Natural killer cell (primary cell): ENCODE measurements around the gene LPO. TPM values are rescaled to one million over a fixed set of nuclear protein-coding genes. Genes with fewer than 3 reads are reported as not detected.

Experiments used
- ATAC-seq, 3 donors: fragments of 150-1000 bp in 2 of 3; fragments of 200-7000 bp in 1 of 3; cut with Tn5 transposase; 1 replicate in 1 of 3; 2 replicates in 2 of 3; pipeline ENCODE4 v1.10.0; 2021; ENCODE audit warnings: mild to moderate bottlenecking in 2 of 3, moderate library complexity in 2 of 3
- DNase-seq, 2 donors: peaks; one replicate each; pipeline versions ENCODE4 v3.0.0 to v3.0.0-alpha.2; 2013 to 2021; ENCODE audit warnings: mixed read lengths in 1 of 2
- H3K27ac ChIP-seq: one replicate; pipeline ENCODE4 v1.5.1; 2013; ENCODE audit warnings: mild to moderate bottlenecking, low read length
- H3K27me3 ChIP-seq: one replicate; pipeline ENCODE4 v1.6.1; 2013; ENCODE audit warnings: low read length; ENCODE audit not compliant: control insufficient read depth, insufficient read depth
- H3K36me3 ChIP-seq: one replicate; pipeline ENCODE4 v1.6.1; 2013; ENCODE audit warnings: low read length; ENCODE audit not compliant: control insufficient read depth, insufficient read depth
- H3K4me1 ChIP-seq: one replicate; pipeline ENCODE4 v1.6.1; 2013; ENCODE audit warnings: low read length; ENCODE audit not compliant: control insufficient read depth, insufficient read depth
- H3K4me3 ChIP-seq: one replicate; pipeline ENCODE4 v1.5.1; 2013; ENCODE audit warnings: low read length
- H3K9me3 ChIP-seq: one replicate; pipeline ENCODE4 v1.6.1; 2013; ENCODE audit warnings: low read length; ENCODE audit not compliant: control insufficient read depth, insufficient read depth
- H3K27ac Mint-ChIP-seq, 2 donors: one replicate each; pipeline ENCODE4 v1.8.0; 2022; ENCODE audit warnings: mild to moderate bottlenecking in 2 of 2, mixed read lengths in 2 of 2, moderate library complexity in 1 of 2
- H3K27me3 Mint-ChIP-seq, 2 donors: one replicate each; pipeline ENCODE4 v1.8.0; 2022; ENCODE audit warnings: low read depth in 2 of 2, mixed read lengths in 2 of 2
- H3K36me3 Mint-ChIP-seq: one replicate; pipeline ENCODE4 v1.8.0; 2022; ENCODE audit warnings: mixed read lengths
- H3K4me1 Mint-ChIP-seq, 2 donors: one replicate each; pipeline ENCODE4 v1.8.0; 2022; ENCODE audit warnings: mixed read lengths in 2 of 2
- H3K4me3 Mint-ChIP-seq: one replicate; pipeline ENCODE4 v1.8.0; 2022; ENCODE audit warnings: mild to moderate bottlenecking, moderate library complexity, mixed read lengths
- H3K9me3 Mint-ChIP-seq, 2 donors: one replicate each; pipeline ENCODE4 v1.8.0; 2022; ENCODE audit warnings: mixed read lengths in 2 of 2
- WGBS: methylation state at CpG from one replicate; pipeline ENCODE4 v1.1.7; 2013; ENCODE audit warnings: missing lambda C conversion rate; ENCODE audit not compliant: insufficient coverage; 5-methylcytosine and 5-hydroxymethylcytosine counted together
- intact Hi-C: fragments of 100-400 bp; cut with micrococcal nuclease; formaldehyde crosslinking; loops from one replicate; pipeline ENCODE4 v1.14.2; 2022
- total RNA-seq, 4 donors: library from RNA; stranded (reverse); fragments of 120-200 nt in 1 of 4; gene quantifications; one replicate each; pipeline versions ENCODE4 v1.2.3 to v1.2.4, GENCODE V29; 2013 to 2022
- TF ChIP-seq, protein P1 (sequence below): fragments of 200-600 bp; IDR thresholded peaks from one replicate; pipeline ENCODE4 v1.8.0; 2022; ENCODE audit warnings: antibody characterized with exemption

The LPO gene
- total RNA-seq, 3 donors from 2014 or later (not counting 1 experiment from before 2014, with no cell fraction given) = not detected

DNA sequence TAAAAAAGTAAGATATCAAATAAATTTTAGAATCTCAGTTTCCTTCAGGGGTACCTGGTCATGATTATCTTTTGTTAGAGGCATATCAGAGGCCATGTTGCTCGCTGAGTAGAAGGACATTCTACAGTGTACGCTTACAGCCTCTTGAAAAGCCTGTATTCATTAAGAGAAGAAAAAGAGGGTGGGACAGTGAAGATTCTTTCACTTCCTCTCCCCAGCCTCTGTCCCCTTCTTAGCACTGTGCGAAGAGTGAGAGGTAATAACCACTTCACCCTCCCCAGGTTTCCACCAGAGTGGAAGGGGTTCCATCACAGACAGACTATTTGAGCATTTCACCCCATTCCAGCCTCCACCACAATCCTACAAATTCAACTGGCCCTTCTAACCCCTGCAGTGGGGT is 4.8 kb upstream of the LPO start:
- Histone ChIP-seq H3K36me3 (no peaks in the 10 kb centered on the region), H3K4me3 (no peak overlapping the region), H3K9me3 (no peaks in the 10 kb centered on the region), H3K27me3 (no peaks in the 10 kb centered on the region), H3K4me1 (peaks cover 17% of the 10 kb centered on the region), H3K27ac (no peak overlapping the region)
- intact Hi-C loops = no loop called here
- ATAC-seq (no peak), DNase-seq (no peak)
- peaks cover 13 to 28% of the 10 kb centered on the region in 2 donors for H3K27me3 Mint-ChIP-seq
- H3K27ac Mint-ChIP-seq = no peak overlapping the region
- H3K4me1 Mint-ChIP-seq = no peaks in the 10 kb centered on the region
- H3K36me3 Mint-ChIP-seq = no peaks in the 10 kb centered on the region
- WGBS = 70% methylated on average over 2 of the region's 3 CpGs
- H3K4me3 Mint-ChIP-seq = no peak overlapping the region
- TF ChIP-seq, protein P1, sequence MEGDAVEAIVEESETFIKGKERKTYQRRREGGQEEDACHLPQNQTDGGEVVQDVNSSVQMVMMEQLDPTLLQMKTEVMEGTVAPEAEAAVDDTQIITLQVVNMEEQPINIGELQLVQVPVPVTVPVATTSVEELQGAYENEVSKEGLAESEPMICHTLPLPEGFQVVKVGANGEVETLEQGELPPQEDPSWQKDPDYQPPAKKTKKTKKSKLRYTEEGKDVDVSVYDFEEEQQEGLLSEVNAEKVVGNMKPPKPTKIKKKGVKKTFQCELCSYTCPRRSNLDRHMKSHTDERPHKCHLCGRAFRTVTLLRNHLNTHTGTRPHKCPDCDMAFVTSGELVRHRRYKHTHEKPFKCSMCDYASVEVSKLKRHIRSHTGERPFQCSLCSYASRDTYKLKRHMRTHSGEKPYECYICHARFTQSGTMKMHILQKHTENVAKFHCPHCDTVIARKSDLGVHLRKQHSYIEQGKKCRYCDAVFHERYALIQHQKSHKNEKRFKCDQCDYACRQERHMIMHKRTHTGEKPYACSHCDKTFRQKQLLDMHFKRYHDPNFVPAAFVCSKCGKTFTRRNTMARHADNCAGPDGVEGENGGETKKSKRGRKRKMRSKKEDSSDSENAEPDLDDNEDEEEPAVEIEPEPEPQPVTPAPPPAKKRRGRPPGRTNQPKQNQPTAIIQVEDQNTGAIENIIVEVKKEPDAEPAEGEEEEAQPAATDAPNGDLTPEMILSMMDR = no peak
- H3K9me3 Mint-ChIP-seq = no peaks in the 10 kb centered on the region

DNA sequence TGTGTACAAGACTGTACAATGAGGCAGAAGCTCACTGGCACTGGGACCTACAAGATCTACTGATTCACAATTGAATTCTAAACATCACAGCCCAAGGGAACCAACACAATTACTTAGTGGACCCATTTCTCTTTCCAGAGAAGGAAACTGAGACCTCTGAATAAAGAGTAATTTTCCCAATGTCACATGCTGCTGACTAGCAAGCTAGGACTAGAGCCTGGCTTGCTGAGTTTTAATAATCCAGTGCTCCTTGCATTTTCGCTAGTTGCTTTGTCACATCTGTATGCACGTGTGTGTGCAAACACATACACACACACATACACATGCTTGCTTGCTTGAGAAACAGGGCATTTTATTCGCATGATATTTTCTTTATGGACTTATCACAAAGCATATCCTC is 3.9 kb upstream of the LPO start:
- no peaks in the 10 kb centered on the region for H3K27me3 ChIP-seq
- no peaks in the 10 kb centered on the region for H3K36me3 ChIP-seq
- Mint-ChIP-seq H3K27ac (no peak overlapping the region), H3K4me1 (no peaks in the 10 kb centered on the region), H3K36me3 (no peaks in the 10 kb centered on the region), H3K9me3 (no peaks in the 10 kb centered on the region), H3K27me3 (peaks cover 13 to 38% of the 10 kb centered on the region in 2 donors), H3K4me3 (no peak overlapping the region)
- ATAC-seq (no peak), DNase-seq (no peak)
- intact Hi-C loops = no loop called here
- H3K9me3 ChIP-seq = no peaks in the 10 kb centered on the region
- no peak overlapping the region for H3K27ac ChIP-seq
- 71% methylated on average over 3 of the region's 3 CpGs for WGBS
- peaks cover 17% of the 10 kb centered on the region for H3K4me1 ChIP-seq
- H3K4me3 ChIP-seq = no peak overlapping the region
- TF ChIP-seq, protein P1 = no peak

DNA sequence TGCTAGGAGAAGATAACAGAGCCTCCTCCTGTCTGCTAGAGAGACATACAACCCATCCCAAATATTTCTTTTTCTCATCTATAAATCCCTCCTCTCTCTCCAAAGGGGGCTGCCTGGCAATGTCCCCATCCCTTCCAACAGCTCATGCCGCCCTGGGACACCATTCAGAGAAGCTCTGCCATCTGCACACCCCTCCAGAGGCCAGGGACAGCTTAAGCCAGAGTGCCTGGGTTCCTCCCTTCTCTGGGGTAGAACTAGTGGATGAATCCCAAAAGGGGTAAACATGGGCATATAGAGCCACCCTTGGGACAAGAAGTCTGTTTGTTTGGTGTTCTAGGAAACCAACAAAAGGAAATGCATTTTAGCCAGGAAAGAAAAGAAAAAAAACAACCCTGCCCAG is 2.6 kb upstream of the LPO start:
- H3K36me3 ChIP-seq = no peaks in the 10 kb centered on the region
- 83% methylated on average over 1 of the region's 1 CpG for WGBS
- ATAC-seq (no peak), DNase-seq (no peak)
- H3K4me3 ChIP-seq = no peak overlapping the region
- no peaks in the 10 kb centered on the region for H3K9me3 ChIP-seq
- Mint-ChIP-seq H3K4me3 (no peak overlapping the region), H3K36me3 (no peaks in the 10 kb centered on the region), H3K9me3 (no peaks in the 10 kb centered on the region), H3K4me1 (no peaks in the 10 kb centered on the region), H3K27ac (no peak overlapping the region), H3K27me3 (peaks cover 22 to 51% of the 10 kb centered on the region in 2 donors)
- H3K4me1 ChIP-seq = peaks cover 17% of the 10 kb centered on the region
- H3K27me3 ChIP-seq = no peaks in the 10 kb centered on the region
- TF ChIP-seq, protein P1 = no peak
- no peak overlapping the region for H3K27ac ChIP-seq
- intact Hi-C loops = no loop called here

DNA sequence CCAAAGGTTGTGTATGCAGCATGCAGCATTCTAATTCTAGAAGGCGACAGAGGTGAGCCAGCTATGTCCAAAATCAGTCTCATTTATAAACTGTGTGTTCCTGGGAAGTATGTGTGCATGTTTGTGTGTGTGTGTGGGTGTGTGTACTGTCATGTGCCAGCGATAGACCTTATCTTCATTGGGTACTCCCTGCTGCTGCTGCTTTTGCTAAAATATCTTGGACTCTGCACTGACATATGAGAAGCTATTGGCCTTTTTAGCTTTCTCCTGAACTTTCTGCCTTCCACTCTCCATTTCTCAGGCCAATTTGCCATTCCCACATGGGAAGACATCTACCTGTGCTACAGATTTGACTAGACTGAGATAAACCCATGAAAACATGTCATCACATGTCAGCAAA is 2.0 kb upstream of the LPO start:
- H3K4me3 ChIP-seq = no peak overlapping the region
- Mint-ChIP-seq H3K27me3 (peaks cover 23 to 56% of the 10 kb centered on the region in 2 donors), H3K36me3 (no peaks in the 10 kb centered on the region), H3K4me3 (no peak overlapping the region), H3K27ac (no peak overlapping the region), H3K4me1 (no peaks in the 10 kb centered on the region), H3K9me3 (no peaks in the 10 kb centered on the region)
- peaks cover under 1% of the 10 kb centered on the region for H3K27me3 ChIP-seq
- WGBS = 94% methylated on average over 2 of the region's 2 CpGs
- TF ChIP-seq, protein P1 = no peak
- no peaks in the 10 kb centered on the region for H3K36me3 ChIP-seq
- intact Hi-C loops = no loop called here
- ATAC-seq (no peak), DNase-seq (no peak)
- peaks cover 17% of the 10 kb centered on the region for H3K4me1 ChIP-seq
- H3K27ac ChIP-seq = no peak overlapping the region
- no peaks in the 10 kb centered on the region for H3K9me3 ChIP-seq
